K562 (cell line): Measurements from ENCODE around the gene RDH11. TPM values are rescaled to one million over a fixed set of nuclear protein-coding genes. Genes with fewer than 3 reads are reported as not detected.

Experiments
- ATAC-seq: fragments of 200-7000 bp; cut with Tn5 transposase; 3 replicates; pipeline ENCODE4 v1.9.1; 2020; ENCODE audit warnings: moderate library complexity
- BruUV-seq: library from RNA; stranded (reverse); fragments of 400-500 nt; replicated peaks from 2 replicates; lab custom pipeline; 2021; lab: Mats Ljungman, UMichigan
- CTCF ChIA-PET: fragments of 300-600 bp; formaldehyde crosslinking; extraction: SDS; loops from one replicate; lab custom pipeline; 2021; ENCODE audit warnings: low intra/inter-chr PET ratio; lab: Yijun Ruan, JAX
- POLR2A ChIA-PET: fragments of 300-600, 350-650 bp; sonication (Branson Sonifier 250); formaldehyde crosslinking; extraction: SDS; loops from one replicate; lab custom pipeline; 2021; ENCODE audit warnings: antibody characterized with exemption, inconsistent platforms; lab: Yijun Ruan, JAX
- DNase-seq, 4 experiments: peaks; one replicate each; pipeline versions ENCODE4 v3.0.0 to v3.0.0-alpha.2; 2011 to 2018; ENCODE audit warnings: low spot score in 3 of 4, mixed read lengths in 3 of 4; ENCODE audit errors: extremely low read depth in 1 of 4
- FAIRE-seq: peaks from 2 replicates; lab custom pipeline; 2011; peaks lifted over from hg19 to GRCh38; lab: Jason Lieb, UNC
- H2AFZ ChIP-seq: 2 replicates; pipeline ENCODE4 v1.6.0; 2011; ENCODE audit warnings: low read depth, low read length, control low read depth, inconsistent platforms
- H3K27ac ChIP-seq: fragments of 200-600 bp; 3 replicates; pipeline ENCODE4 v1.8.0; 2011; ENCODE audit warnings: low read depth, mild to moderate bottlenecking, control low read depth, inconsistent platforms, low read length, moderate library complexity, mixed read lengths; ENCODE audit errors: extremely low read depth
- H3K27me3 ChIP-seq, 2 experiments: fragments of 300-600 bp in 1 of 2; 2 replicates in 1 of 2; 3 replicates in 1 of 2; pipeline versions ENCODE4 v1.6.0 to v1.8.0; 2011; ENCODE audit warnings: inconsistent platforms in 2 of 2, low read length in 2 of 2, mild to moderate bottlenecking in 1 of 2, mixed read lengths in 1 of 2, moderate library complexity in 1 of 2; ENCODE audit not compliant: control insufficient read depth in 2 of 2, insufficient read depth in 2 of 2
- H3K36me3 ChIP-seq: fragments of 300-600 bp; 3 replicates; pipeline ENCODE4 v1.8.0; 2011; ENCODE audit warnings: mild to moderate bottlenecking, low read length, inconsistent platforms; ENCODE audit not compliant: control insufficient read depth, insufficient read depth
- H3K4me1 ChIP-seq, 2 experiments: fragments of 200-600 bp in 1 of 2; replicated peaks in 1 of 2; 2 replicates in 1 of 2; 3 replicates in 1 of 2; pipeline versions ENCODE4 v1.5.1 to v1.8.0; 2011; ENCODE audit warnings: inconsistent platforms in 2 of 2, low read length in 2 of 2, mild to moderate bottlenecking in 1 of 2, mixed read lengths in 1 of 2, moderate library complexity in 1 of 2; ENCODE audit not compliant: control insufficient read depth in 2 of 2, insufficient read depth in 2 of 2
- H3K4me2 ChIP-seq: 2 replicates; pipeline ENCODE4 v1.6.1; 2011; ENCODE audit warnings: low read length, control low read depth, inconsistent platforms, mixed read lengths; ENCODE audit not compliant: insufficient read depth
- H3K4me3 ChIP-seq: fragments of 200-600 bp; sonication (generic), shearing (Covaris generic); 2 replicates; pipeline ENCODE4 v1.5.1; 2016; ENCODE audit warnings: control low read depth, inconsistent platforms
- H3K79me2 ChIP-seq: fragments of 200-600 bp; 3 replicates; pipeline ENCODE4 v1.8.0; 2011; ENCODE audit warnings: low read length, inconsistent platforms; ENCODE audit not compliant: control insufficient read depth, insufficient read depth
- H3K9ac ChIP-seq, 2 experiments: 2 replicates each; pipeline versions ENCODE4 v1.6.0 to v1.6.1; 2011; ENCODE audit warnings: low read depth in 2 of 2, low read length in 2 of 2, control low read depth in 1 of 2, inconsistent platforms in 1 of 2, mild to moderate bottlenecking in 1 of 2, mixed read lengths in 1 of 2; ENCODE audit not compliant: insufficient read depth in 1 of 2
- H3K9me1 ChIP-seq: one replicate; pipeline ENCODE4 v1.6.0; 2011; ENCODE audit warnings: inconsistent platforms, mild to moderate bottlenecking, low read length, moderate library complexity; ENCODE audit not compliant: control insufficient read depth, insufficient read depth
- H3K9me3 ChIP-seq: replicated peaks from 2 replicates; pipeline ENCODE4 v1.5.1; 2011; ENCODE audit warnings: low read depth, low read length, inconsistent platforms; ENCODE audit not compliant: control insufficient read depth, insufficient read depth
- H4K20me1 ChIP-seq: replicated peaks from 2 replicates; pipeline ENCODE4 v1.6.1; 2011; ENCODE audit warnings: low read length, inconsistent platforms, mixed read lengths; ENCODE audit not compliant: control insufficient read depth, insufficient read depth
- E2F8 ChIP-seq: fragments of 450-650 bp; IDR thresholded peaks from 2 replicates; pipeline ENCODE4 v1.7.1; 2018; ENCODE audit warnings: mild to moderate bottlenecking, low read depth; ENCODE audit not compliant: partially characterized antibody
- ZNF316 ChIP-seq: fragments of 450-650 bp; IDR thresholded peaks from 2 replicates; pipeline ENCODE4 v1.6.1; 2016
- in situ Hi-C: fragments of 300-500 bp; cut with MboI; formaldehyde crosslinking; loops from 4 replicates; pipeline ENCODE4 v1.15.0; 2018; ENCODE audit warnings: inconsistent platforms, mixed read lengths
- intact Hi-C: fragments of 100-400 bp; cut with micrococcal nuclease; formaldehyde crosslinking; loops from 2 replicates; pipeline ENCODE4 v1.14.2; 2022
- polyA plus RNA-seq, 8 experiments: library from polyadenylated mRNA; depleted of rRNA in 4 of 8; stranded (reverse) in 5 of 8; unstranded in 3 of 8; fragments of >200 nt; fragmentation: Nextera tagmentation in 2 of 8; fragmentation: Illumina TruSeq in 1 of 8; extraction: Ambion mirVana in 2 of 8; extraction: Trizol in 1 of 8; gene quantifications; 2 replicates each; pipeline versions ENCODE4 v1.2.1 to v1.2.3, GENCODE V29; 2011 to 2014; ENCODE audit warnings: inconsistent platforms in 1 of 8, missing spikeins in 1 of 8
- total RNA-seq, 7 experiments: library from RNA; depleted of rRNA in 6 of 7; stranded (reverse); fragments of >200 nt in 6 of 7; fragmentation: Illumina TruSeq in 2 of 7; extraction: Trizol in 2 of 7; gene quantifications; 2 replicates each; pipeline versions ENCODE4 v1.2.1 to v1.2.3, GENCODE V29; 2011 to 2021; ENCODE audit warnings: low replicate concordance in 1 of 7

RDH11 gene
- total and polyA plus RNA-seq, 9 of the 15 experiments (the other 6 are each of a cell fraction or from before 2014, with no cell fraction given) = 50.6 to 172 (median 70.5) TPM

DNA sequence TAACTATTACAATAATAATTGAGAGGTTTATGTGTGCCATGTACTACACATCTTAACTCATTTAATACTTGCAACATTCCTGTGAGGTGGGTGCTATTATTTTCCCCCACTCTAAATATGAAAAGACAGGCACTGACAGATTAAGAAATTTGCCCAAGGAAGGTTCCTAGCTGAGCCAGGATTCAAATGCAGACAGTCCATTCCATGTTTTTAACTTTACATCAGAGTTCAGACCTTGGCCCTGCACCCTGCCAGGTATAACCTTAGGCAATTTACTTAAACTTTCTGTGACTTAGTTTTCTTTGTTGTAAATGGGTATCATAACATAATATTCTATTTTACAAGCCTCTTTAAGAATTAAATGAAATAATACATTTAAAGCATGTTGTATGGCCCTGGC lies 32.7 kb upstream of the RDH11 start:
- POLR2A ChIA-PET = interaction anchor here (0.7 to 0.9 kb wide), 3 partner anchors 12 to 280 kb away, joined by 3 to 4 read pairs (median 3); no protein-coding TSS in a partner anchor
- H3K4me2 ChIP-seq = no peak overlapping the region

More for the DNA sequence above, 32.7 kb upstream of the RDH11 start:
- no peaks in the 10 kb centered on the region for H3K36me3 ChIP-seq
- no TSS peak for BruUV-seq
- ATAC-seq (no peak), DNase-seq (no peak), FAIRE-seq (no peak)
- H3K9ac ChIP-seq = no peak overlapping the region
- CTCF ChIA-PET = no interaction called here
- no peak overlapping the region for H2AFZ ChIP-seq
- in situ Hi-C loops = no loop called here
- TF ChIP-seq E2F8 (no peak), ZNF316 (no peak)
- TF ChIP-seq, all 486 proteins: peak for 0
- intact Hi-C loops = no loop called here
- H3K9me3 ChIP-seq = no peaks in the 10 kb centered on the region
- no peaks in the 10 kb centered on the region for H4K20me1 ChIP-seq
- no peaks in the 10 kb centered on the region for H3K9me1 ChIP-seq
- H3K27ac ChIP-seq = no peak overlapping the region
- no peak overlapping the region for H3K4me3 ChIP-seq
- no peaks in the 10 kb centered on the region for H3K79me2 ChIP-seq
- no peaks in the 10 kb centered on the region; a peak in 1 of 5 replicates for H3K27me3 ChIP-seq
- H3K4me1 ChIP-seq = peaks cover 0 to 5% of the 10 kb centered on the region in 2 experiments; a peak in 3 of 5 replicates
